GM12864 (cell line): ENCODE measurements around the gene STUM.

Source experiments
- DNase-seq: peaks from one replicate; pipeline ENCODE4 v3.0.0-alpha.2; 2011; ENCODE audit warnings: low read depth
- H3K4me3 ChIP-seq: 2 replicates; pipeline ENCODE4 v1.5.1; 2011; ENCODE audit warnings: mild to moderate bottlenecking, low read depth, low read length, control low read depth
- TF ChIP-seq, protein P1 (sequence below): IDR thresholded peaks from 2 replicates; pipeline ENCODE4 v1.5.1; 2011; ENCODE audit warnings: low read depth, mild to moderate bottlenecking, moderate library complexity, low read length, control low read depth, inconsistent platforms; ENCODE audit errors: missing control alignments

Gene STUM

GRCh38 chr1:226618380-226618779 lies 69.8 kb downstream of the STUM start:
- DNase-seq, result no peak
- no peak overlapping the region for H3K4me3 ChIP-seq
- TF ChIP-seq, protein P1, sequence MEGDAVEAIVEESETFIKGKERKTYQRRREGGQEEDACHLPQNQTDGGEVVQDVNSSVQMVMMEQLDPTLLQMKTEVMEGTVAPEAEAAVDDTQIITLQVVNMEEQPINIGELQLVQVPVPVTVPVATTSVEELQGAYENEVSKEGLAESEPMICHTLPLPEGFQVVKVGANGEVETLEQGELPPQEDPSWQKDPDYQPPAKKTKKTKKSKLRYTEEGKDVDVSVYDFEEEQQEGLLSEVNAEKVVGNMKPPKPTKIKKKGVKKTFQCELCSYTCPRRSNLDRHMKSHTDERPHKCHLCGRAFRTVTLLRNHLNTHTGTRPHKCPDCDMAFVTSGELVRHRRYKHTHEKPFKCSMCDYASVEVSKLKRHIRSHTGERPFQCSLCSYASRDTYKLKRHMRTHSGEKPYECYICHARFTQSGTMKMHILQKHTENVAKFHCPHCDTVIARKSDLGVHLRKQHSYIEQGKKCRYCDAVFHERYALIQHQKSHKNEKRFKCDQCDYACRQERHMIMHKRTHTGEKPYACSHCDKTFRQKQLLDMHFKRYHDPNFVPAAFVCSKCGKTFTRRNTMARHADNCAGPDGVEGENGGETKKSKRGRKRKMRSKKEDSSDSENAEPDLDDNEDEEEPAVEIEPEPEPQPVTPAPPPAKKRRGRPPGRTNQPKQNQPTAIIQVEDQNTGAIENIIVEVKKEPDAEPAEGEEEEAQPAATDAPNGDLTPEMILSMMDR, result no peak

GRCh38 chr1:226619031-226619430 lies 70.5 kb downstream of the STUM start:
- DNase-seq, result no peak
- TF ChIP-seq, protein P1, result no peak
- no peak overlapping the region for H3K4me3 ChIP-seq

DNA sequence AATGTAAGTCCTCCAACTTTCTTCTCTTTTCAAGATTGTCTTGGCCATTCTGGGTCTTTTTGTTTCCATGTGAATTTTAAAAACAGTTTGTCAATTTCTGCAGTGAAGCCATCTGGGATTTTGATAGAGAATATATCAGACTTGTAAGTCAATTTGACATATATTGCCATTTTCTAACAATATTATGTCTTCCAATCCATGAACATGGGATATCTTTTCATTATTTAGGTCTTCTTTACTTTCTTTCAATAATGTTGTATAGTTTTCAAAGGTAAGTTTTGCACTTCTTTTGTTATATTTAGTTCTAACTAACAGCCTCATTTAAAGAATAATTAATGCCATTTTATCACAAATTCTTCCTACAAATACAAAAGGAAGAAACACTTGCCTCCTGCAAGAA lies 73.4 kb downstream of the STUM start:
- no peak for DNase-seq
- TF ChIP-seq, protein P1, result no peak
- H3K4me3 ChIP-seq, result no peak overlapping the region

DNA sequence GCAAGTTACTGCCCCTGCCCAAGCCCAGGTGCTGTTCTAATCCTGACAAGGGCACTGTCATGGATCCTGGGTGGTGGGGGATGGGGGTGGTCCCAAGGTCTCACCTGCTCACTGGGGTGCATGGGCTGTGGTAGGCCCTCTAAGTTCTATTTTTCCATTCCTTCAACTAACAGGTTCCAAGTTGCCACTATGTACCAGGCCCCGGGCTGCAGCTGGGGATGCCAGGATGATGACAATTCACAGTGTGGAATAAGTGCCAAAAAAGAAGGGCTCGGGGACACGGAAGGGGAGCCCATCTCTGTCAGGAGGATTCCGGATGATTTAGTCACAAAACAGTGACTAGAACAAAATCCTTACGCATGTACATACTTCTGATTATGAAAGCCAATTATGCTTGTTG lies 76.0 kb downstream of the STUM start:
- no peak for DNase-seq
- H3K4me3 ChIP-seq, result no peak overlapping the region
- TF ChIP-seq, protein P1, result no peak

- no peak for DNase-seq
- TF ChIP-seq, protein P1, result no peak
- H3K4me3 ChIP-seq, result no peak overlapping the region
Observed at GRCh38 chr1:226625326-226625725, 76.8 kb downstream of the STUM start.

DNA sequence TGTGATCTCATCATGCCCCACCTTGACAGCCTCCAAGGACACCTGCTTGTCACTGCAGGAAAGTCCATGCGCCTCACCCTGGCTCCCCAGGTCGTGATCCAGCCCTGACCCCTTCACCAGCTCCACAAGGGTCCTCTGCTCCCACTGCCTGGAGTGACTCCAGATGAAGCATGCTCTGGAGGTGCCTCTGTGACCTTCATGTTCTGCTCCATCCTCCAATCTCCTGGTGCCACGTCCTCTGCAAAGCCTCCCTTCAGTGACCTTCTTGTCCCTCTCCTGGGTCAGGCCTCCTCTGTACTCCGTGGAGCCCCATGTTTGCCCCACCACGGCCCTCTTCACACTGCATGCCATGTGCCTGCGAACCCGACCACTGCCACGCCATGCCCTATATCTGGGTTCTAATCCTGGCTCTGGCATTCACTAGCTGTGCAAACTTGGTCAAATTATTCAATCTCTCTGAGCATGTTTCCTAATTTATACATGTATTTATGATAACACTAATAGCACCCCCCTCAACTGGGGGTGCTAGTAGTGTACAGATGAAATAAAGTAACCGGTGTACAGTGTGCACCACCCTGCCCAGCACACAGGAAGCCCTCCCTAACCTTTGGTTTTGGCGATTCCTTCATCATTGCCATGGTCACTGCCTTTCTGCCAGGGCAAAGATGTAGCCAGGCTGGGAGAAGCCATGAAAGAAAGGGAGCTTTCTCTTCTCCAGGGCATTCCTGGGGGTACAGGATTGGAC lies 77.4 kb downstream of the STUM start:
- DNase-seq, result no peak
- TF ChIP-seq, protein P1, result no peak
- no peak overlapping the region for H3K4me3 ChIP-seq

- TF ChIP-seq, protein P1, result peak; percentile 94
- no peak overlapping the region for H3K4me3 ChIP-seq
- no peak for DNase-seq
Observed at GRCh38 chr1:226626577-226626956, 78.0 kb downstream of the STUM start.
